Coronary artery (tissue), 2 donors: Measurements from ENCODE around the gene UIMC1.

Source experiments
- DNase-seq: peaks from one replicate; pipeline ENCODE4 v3.0.0-alpha.2; 2017; ENCODE audit warnings: low spot score
- H3K27ac ChIP-seq, 2 donors: fragments of 200-600 bp; sonication (generic); one replicate each; pipeline ENCODE4 v1.5.1; 2016 to 2019
- H3K4me3 ChIP-seq: fragments of 200-600 bp; sonication (generic); 2 replicates; pipeline ENCODE4 v1.5.1; 2016; ENCODE audit warnings: mild to moderate bottlenecking, moderate library complexity
- CTCF ChIP-seq: fragments of 200-600 bp; sonication (generic); IDR thresholded peaks from one replicate; pipeline ENCODE4 v1.5.1; 2019; ENCODE audit warnings: antibody characterized with exemption

Gene UIMC1

GRCh38 chr5:176886336-176887251 lies 120.0 kb downstream of the UIMC1 start:
- H3K27ac ChIP-seq, result no peak overlapping the region
- DNase-seq, result no peak
- TF ChIP-seq CTCF, result no peak
- no peak overlapping the region for H3K4me3 ChIP-seq

- Histone ChIP-seq H3K4me3 (no peak overlapping the region), H3K27ac (no peak overlapping the region)
- DNase-seq, result no peak
- no peak for TF ChIP-seq CTCF
Measured at GRCh38 chr5:176884571-176884890, 122.0 kb downstream of the UIMC1 start.

- H3K4me3 ChIP-seq, result no peak overlapping the region
- no peak for TF ChIP-seq CTCF
- H3K27ac ChIP-seq, result no peak overlapping the region
- DNase-seq, result no peak
Measured at GRCh38 chr5:176883700-176884570, 122.6 kb downstream of the UIMC1 start.

- H3K4me3 ChIP-seq, result no peak overlapping the region
- no peak for TF ChIP-seq CTCF
- DNase-seq, result no peak
- no peak overlapping the region for H3K27ac ChIP-seq
Measured at GRCh38 chr5:176882567-176882903, 124.0 kb downstream of the UIMC1 start.

- no peak for TF ChIP-seq CTCF
- Histone ChIP-seq H3K27ac (no peak overlapping the region), H3K4me3 (no peak overlapping the region)
- no peak for DNase-seq
Measured at GRCh38 chr5:176881816-176882566, 124.6 kb downstream of the UIMC1 start.

GRCh38 chr5:176881021-176881749 lies 125.4 kb downstream of the UIMC1 start:
- Histone ChIP-seq H3K27ac (no peak overlapping the region), H3K4me3 (no peak overlapping the region)
- TF ChIP-seq CTCF, result no peak
- DNase-seq, result no peak
